ENCODE measurements around the gene PDE6C.

DNA sequence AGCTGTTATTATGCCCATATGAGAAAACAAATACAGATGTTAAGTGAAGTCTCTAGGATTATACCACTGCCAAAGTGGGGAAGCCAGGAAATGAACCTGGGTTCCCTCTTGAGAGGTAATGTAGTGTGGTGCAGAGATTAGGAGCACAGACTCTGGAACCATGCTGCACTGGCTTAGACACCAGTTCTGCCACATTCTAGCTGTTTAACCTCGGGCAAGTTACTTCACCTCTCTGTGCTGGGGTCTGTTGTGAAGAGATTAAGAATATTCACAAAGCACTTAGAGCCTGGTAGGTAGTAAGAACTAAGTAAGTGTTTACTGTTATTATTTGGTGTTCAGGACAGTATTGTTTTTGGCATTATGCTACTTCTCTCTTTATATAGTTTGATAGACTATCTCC is 41.9 kb downstream of the PDE6C start:
- TF ChIP-seq CTCF (IDR thresholded peaks at IDR 0.05) (no peak), POLR2A (IDR thresholded peaks at IDR 0.05) (no peak)

All from body of pancreas (tissue), 4 donors.